ENCODE measurements around the gene PRKCE.

- TF ChIP-seq, protein P1, sequence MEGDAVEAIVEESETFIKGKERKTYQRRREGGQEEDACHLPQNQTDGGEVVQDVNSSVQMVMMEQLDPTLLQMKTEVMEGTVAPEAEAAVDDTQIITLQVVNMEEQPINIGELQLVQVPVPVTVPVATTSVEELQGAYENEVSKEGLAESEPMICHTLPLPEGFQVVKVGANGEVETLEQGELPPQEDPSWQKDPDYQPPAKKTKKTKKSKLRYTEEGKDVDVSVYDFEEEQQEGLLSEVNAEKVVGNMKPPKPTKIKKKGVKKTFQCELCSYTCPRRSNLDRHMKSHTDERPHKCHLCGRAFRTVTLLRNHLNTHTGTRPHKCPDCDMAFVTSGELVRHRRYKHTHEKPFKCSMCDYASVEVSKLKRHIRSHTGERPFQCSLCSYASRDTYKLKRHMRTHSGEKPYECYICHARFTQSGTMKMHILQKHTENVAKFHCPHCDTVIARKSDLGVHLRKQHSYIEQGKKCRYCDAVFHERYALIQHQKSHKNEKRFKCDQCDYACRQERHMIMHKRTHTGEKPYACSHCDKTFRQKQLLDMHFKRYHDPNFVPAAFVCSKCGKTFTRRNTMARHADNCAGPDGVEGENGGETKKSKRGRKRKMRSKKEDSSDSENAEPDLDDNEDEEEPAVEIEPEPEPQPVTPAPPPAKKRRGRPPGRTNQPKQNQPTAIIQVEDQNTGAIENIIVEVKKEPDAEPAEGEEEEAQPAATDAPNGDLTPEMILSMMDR (IDR thresholded peaks at IDR 0.05): no peak
- TF ChIP-seq EZH2 (IDR thresholded peaks at IDR 0.05; ENCODE audit: borderline replicate concordance, insufficient read depth, low read depth, low read length, poor library complexity, severe bottlenecking): no peak
Measured at GRCh38 chr2:45822272-45822630, 170.8 kb downstream of the PRKCE start.
